Measurements from ENCODE around the gene UBIAD1.
"Not testable (repeated sequence)": the region's sequence is repeated elsewhere in the genome, so short reads cannot be mapped to it uniquely, and the experiment has no call there.

UBIAD1 gene

GRCh38 chr1:11253226-11253625, 19.8 kb upstream of the UBIAD1 start:
- Histone ChIP-seq H3K4me3 (no peak overlapping the region), H3K27ac (no peak overlapping the region), H3K36me3 (peaks cover 67 to 88% (median 76%) of the 10 kb centered on the region in 3 donors), H3K4me1 (no peaks in the 10 kb centered on the region), H3K9me3 (no peaks in the 10 kb centered on the region), H3K27me3 (no peaks in the 10 kb centered on the region)
- intact Hi-C loops (cut with DNase I; ENCODE audit: low total_unique reads), result no loop called here
- TF ChIP-seq, protein P1, sequence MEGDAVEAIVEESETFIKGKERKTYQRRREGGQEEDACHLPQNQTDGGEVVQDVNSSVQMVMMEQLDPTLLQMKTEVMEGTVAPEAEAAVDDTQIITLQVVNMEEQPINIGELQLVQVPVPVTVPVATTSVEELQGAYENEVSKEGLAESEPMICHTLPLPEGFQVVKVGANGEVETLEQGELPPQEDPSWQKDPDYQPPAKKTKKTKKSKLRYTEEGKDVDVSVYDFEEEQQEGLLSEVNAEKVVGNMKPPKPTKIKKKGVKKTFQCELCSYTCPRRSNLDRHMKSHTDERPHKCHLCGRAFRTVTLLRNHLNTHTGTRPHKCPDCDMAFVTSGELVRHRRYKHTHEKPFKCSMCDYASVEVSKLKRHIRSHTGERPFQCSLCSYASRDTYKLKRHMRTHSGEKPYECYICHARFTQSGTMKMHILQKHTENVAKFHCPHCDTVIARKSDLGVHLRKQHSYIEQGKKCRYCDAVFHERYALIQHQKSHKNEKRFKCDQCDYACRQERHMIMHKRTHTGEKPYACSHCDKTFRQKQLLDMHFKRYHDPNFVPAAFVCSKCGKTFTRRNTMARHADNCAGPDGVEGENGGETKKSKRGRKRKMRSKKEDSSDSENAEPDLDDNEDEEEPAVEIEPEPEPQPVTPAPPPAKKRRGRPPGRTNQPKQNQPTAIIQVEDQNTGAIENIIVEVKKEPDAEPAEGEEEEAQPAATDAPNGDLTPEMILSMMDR (IDR thresholded peaks at IDR 0.05), result no peak
- DNase-seq, result no peak

DNA sequence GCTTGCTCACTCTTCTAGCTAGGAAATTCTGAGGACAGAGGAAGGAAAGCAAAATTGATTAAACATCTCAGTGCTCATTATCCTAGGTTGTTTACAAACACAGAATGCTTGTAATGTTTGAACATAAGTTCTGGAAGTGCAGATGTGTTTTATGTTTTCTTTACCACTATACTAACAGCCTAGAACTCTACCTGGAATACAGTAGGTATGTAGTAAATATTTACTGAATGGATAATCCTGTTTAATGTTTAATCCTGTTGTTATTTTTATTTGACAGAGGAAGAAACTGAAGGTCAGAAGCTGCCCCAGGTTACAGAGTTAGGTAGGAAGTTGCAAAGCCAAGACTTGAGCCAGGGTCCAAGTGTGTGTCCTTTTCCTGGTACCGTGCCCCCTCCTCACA, 16.7 kb upstream of the UBIAD1 start:
- intact Hi-C loops (cut with DNase I; ENCODE audit: low total_unique reads), result no loop called here
- TF ChIP-seq, protein P1 (IDR thresholded peaks at IDR 0.05), result no peak
- Histone ChIP-seq H3K27me3 (no peaks in the 10 kb centered on the region), H3K4me1 (peaks cover 0 to 7% (median 7%) of the 10 kb centered on the region in 4 donors), H3K27ac (no peak overlapping the region), H3K9me3 (no peaks in the 10 kb centered on the region), H3K4me3 (no peak overlapping the region), H3K36me3 (peaks cover 72 to 84% (median 77%) of the 10 kb centered on the region in 3 donors)
- no peak for DNase-seq

DNA sequence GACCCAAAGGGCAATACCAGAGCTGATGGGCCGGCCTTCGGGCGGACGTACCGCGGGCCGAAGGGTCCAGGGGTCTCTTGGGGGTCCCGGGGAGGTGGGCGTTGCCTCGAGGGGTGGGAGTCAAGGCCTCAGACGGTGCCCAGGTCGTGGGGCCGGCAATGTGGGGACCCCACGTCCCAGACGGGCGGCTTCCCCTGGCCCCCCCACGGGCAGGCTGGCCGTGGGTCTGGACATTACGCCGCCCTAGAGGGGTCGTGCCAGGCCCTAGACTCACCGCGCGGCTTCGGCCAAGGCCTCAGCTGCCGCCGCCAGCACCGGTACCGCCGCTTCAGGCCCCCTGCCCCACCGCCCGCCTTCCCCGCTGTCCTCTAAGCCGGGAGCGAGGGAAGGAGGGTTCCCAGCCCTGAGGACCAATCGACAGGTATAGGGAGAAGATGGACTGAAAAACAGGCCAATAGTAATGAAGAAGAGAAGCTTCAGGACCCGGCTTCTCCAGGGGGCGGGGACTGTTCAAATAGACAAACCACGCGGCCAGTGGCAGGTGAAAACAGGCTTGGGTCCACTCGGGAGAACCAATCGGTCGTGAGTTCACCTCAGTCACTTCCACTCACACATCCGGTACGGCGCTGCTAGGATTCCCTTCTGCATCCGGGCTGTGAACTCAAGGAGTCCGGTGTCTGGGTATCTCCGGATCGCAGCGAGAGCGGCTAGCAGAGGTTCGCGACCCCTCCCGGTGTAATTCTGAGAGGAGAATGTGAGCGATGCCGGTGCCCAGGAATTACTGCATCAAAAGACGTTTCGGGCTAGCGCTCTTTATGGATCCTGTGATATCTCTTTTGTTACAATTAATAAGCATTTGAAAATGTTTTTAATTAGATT, 10.6 kb upstream of the UBIAD1 start, which contains the start of gene MTOR:
Gene MTOR (minus strand): TSS at position 381 of the 879 bp plus-strand sequence. CDS start 3,142 bp downstream, outside the sequence.
- Histone ChIP-seq H3K27me3 (no peaks in the 10 kb centered on the region), H3K4me1 (peaks cover 0 to 18% (median 13%) of the 10 kb centered on the region in 4 donors), H3K9me3 (no peaks in the 10 kb centered on the region), H3K27ac (peak within 1 kb of the TSS; percentile 68 to 80), H3K36me3 (peaks cover 18 to 23% (median 19%) of the 10 kb centered on the region in 3 donors), H3K4me3 (peak within 1 kb of the TSS; percentile 66 to 79)
- TF ChIP-seq, protein P1 (IDR thresholded peaks at IDR 0.05), result no peak
- DNase-seq, result peak; percentile 99
- intact Hi-C loops (cut with DNase I; ENCODE audit: low total_unique reads), result no loop called here

- Histone ChIP-seq H3K27ac (no peak overlapping the region), H3K36me3 (no peaks in the 10 kb centered on the region), H3K4me3 (no peak overlapping the region), H3K9me3 (no peaks in the 10 kb centered on the region), H3K27me3 (no peaks in the 10 kb centered on the region), H3K4me1 (peaks cover 0 to 9% (median 5%) of the 10 kb centered on the region in 4 donors)
- intact Hi-C loops (cut with DNase I; ENCODE audit: low total_unique reads), result no loop called here
- TF ChIP-seq, protein P1 (IDR thresholded peaks at IDR 0.05), result no peak
- DNase-seq, result no peak
Measured at GRCh38 chr1:11266268-11267074, 6.5 kb upstream of the UBIAD1 start.

DNA sequence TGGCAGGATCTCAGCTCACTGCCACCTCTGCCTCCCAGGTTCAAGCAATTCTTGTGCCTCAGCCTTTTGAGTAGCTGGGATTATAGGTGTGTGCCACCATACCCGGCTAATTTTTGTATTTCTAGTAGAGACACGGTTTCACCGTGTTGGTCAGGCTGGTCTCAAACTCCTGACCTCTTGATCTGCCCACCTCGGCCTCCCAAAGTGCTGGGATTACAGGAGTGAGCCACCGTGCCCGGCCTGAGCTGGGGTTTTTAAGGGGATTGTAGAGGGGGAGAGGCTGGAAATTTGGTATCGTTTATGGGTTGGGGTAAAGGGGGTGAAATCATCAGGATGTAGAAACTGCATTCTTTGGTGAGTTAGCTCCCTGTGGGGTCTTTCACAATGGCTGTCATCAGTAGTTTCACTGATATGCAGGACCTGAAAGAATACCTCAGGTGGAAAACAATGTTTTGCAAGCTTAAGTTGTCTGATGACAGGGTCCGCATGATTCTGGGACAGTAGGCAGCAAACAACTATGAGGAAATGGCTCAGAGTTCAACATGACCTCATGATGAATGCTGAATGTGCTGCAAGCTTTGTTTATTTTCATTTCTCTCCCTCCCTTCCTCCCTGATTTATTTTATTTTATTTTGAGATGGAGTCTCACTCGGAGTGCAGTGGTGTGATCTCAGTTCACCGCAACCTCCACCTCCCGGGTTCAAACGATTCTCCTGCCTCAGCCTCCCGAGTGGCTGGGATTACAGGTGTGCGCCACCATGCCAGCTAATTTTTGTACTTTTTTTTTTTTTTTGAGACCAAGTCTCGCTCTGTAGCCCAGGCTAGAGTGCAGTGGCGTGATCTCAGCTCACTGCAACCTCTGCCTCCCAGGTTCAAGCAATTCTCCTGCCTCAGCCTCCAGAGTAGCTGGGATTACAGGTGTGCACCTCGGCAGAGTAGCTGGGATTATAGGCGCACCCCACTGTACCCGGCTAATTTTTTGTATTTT, 5.4 kb upstream of the UBIAD1 start:
- H3K36me3 ChIP-seq; H3K27ac ChIP-seq; DNase-seq; intact Hi-C loops (cut with DNase I; ENCODE audit: low total_unique reads); H3K9me3 ChIP-seq; H3K4me3 ChIP-seq; H3K4me1 ChIP-seq; H3K27me3 ChIP-seq: not testable (repeated sequence)

Data from tibial artery (tissue), 4 donors.